Natural killer cell (primary cell): ENCODE measurements around the gene UTP11. TPM values are rescaled to one million over a fixed set of nuclear protein-coding genes. Genes with fewer than 3 reads are reported as not detected.
"Not testable (repeated sequence)": the region's sequence is repeated elsewhere in the genome, so short reads cannot be mapped to it uniquely, and the experiment has no call there.

Source experiments
- ATAC-seq, 3 donors: fragments of 150-1000 bp in 2 of 3; fragments of 200-7000 bp in 1 of 3; cut with Tn5 transposase; 1 replicate in 1 of 3; 2 replicates in 2 of 3; pipeline ENCODE4 v1.10.0; 2021; ENCODE audit warnings: mild to moderate bottlenecking in 2 of 3, moderate library complexity in 2 of 3
- DNase-seq, 2 donors: peaks; one replicate each; pipeline versions ENCODE4 v3.0.0 to v3.0.0-alpha.2; 2013 to 2021; ENCODE audit warnings: mixed read lengths in 1 of 2
- H3K27ac ChIP-seq: one replicate; pipeline ENCODE4 v1.5.1; 2013; ENCODE audit warnings: mild to moderate bottlenecking, low read length
- H3K27me3 ChIP-seq: one replicate; pipeline ENCODE4 v1.6.1; 2013; ENCODE audit warnings: low read length; ENCODE audit not compliant: control insufficient read depth, insufficient read depth
- H3K36me3 ChIP-seq: one replicate; pipeline ENCODE4 v1.6.1; 2013; ENCODE audit warnings: low read length; ENCODE audit not compliant: control insufficient read depth, insufficient read depth
- H3K4me1 ChIP-seq: one replicate; pipeline ENCODE4 v1.6.1; 2013; ENCODE audit warnings: low read length; ENCODE audit not compliant: control insufficient read depth, insufficient read depth
- H3K4me3 ChIP-seq: one replicate; pipeline ENCODE4 v1.5.1; 2013; ENCODE audit warnings: low read length
- H3K9me3 ChIP-seq: one replicate; pipeline ENCODE4 v1.6.1; 2013; ENCODE audit warnings: low read length; ENCODE audit not compliant: control insufficient read depth, insufficient read depth
- H3K27ac Mint-ChIP-seq, 2 donors: one replicate each; pipeline ENCODE4 v1.8.0; 2022; ENCODE audit warnings: mild to moderate bottlenecking in 2 of 2, mixed read lengths in 2 of 2, moderate library complexity in 1 of 2
- H3K27me3 Mint-ChIP-seq, 2 donors: one replicate each; pipeline ENCODE4 v1.8.0; 2022; ENCODE audit warnings: low read depth in 2 of 2, mixed read lengths in 2 of 2
- H3K36me3 Mint-ChIP-seq: one replicate; pipeline ENCODE4 v1.8.0; 2022; ENCODE audit warnings: mixed read lengths
- H3K4me1 Mint-ChIP-seq, 2 donors: one replicate each; pipeline ENCODE4 v1.8.0; 2022; ENCODE audit warnings: mixed read lengths in 2 of 2
- H3K4me3 Mint-ChIP-seq: one replicate; pipeline ENCODE4 v1.8.0; 2022; ENCODE audit warnings: mild to moderate bottlenecking, moderate library complexity, mixed read lengths
- H3K9me3 Mint-ChIP-seq, 2 donors: one replicate each; pipeline ENCODE4 v1.8.0; 2022; ENCODE audit warnings: mixed read lengths in 2 of 2
- CTCF ChIP-seq: fragments of 200-600 bp; IDR thresholded peaks from one replicate; pipeline ENCODE4 v1.8.0; 2022; ENCODE audit warnings: antibody characterized with exemption
- WGBS: methylation state at CpG from one replicate; pipeline ENCODE4 v1.1.7; 2013; ENCODE audit warnings: missing lambda C conversion rate; ENCODE audit not compliant: insufficient coverage; 5-methylcytosine and 5-hydroxymethylcytosine counted together
- intact Hi-C: fragments of 100-400 bp; cut with micrococcal nuclease; formaldehyde crosslinking; loops from one replicate; pipeline ENCODE4 v1.14.2; 2022
- total RNA-seq, 4 donors: library from RNA; stranded (reverse); fragments of 120-200 nt in 1 of 4; gene quantifications; one replicate each; pipeline versions ENCODE4 v1.2.3 to v1.2.4, GENCODE V29; 2013 to 2022

Gene UTP11
- total RNA-seq, 3 donors from 2014 or later (not counting 1 experiment from before 2014, with no cell fraction given), result 13.4 to 20.7 (median 19.2) TPM

- H3K4me3 ChIP-seq, result no peak overlapping the region
- H3K27ac Mint-ChIP-seq, result peak overlapping the region; percentile 18 to 57
- no peaks in the 10 kb centered on the region for H3K9me3 Mint-ChIP-seq
- H3K27me3 Mint-ChIP-seq, result no peaks in the 10 kb centered on the region
- no peaks in the 10 kb centered on the region for H3K27me3 ChIP-seq
- peaks cover 16% of the 10 kb centered on the region for H3K36me3 ChIP-seq
- no peak overlapping the region for H3K27ac ChIP-seq
- H3K4me3 Mint-ChIP-seq, result no peak overlapping the region
- intact Hi-C loops, result no loop called here
- no peak for TF ChIP-seq CTCF
- H3K9me3 ChIP-seq, result no peaks in the 10 kb centered on the region
- DNase-seq, result peak; percentile 44 to 64
- ATAC-seq, result peak; percentile 81 to 90 (median 87)
- H3K4me1 ChIP-seq, result peaks cover 28% of the 10 kb centered on the region
- H3K36me3 Mint-ChIP-seq, result peaks cover 4% of the 10 kb centered on the region
- H3K4me1 Mint-ChIP-seq, result peaks cover 17 to 49% of the 10 kb centered on the region in 2 donors
- WGBS, result 17% methylated on average over 12 of the region's 12 CpGs
These were observed 17.4 kb downstream of the UTP11 start for GRCh38 chr1:38029685-38030511.

DNA sequence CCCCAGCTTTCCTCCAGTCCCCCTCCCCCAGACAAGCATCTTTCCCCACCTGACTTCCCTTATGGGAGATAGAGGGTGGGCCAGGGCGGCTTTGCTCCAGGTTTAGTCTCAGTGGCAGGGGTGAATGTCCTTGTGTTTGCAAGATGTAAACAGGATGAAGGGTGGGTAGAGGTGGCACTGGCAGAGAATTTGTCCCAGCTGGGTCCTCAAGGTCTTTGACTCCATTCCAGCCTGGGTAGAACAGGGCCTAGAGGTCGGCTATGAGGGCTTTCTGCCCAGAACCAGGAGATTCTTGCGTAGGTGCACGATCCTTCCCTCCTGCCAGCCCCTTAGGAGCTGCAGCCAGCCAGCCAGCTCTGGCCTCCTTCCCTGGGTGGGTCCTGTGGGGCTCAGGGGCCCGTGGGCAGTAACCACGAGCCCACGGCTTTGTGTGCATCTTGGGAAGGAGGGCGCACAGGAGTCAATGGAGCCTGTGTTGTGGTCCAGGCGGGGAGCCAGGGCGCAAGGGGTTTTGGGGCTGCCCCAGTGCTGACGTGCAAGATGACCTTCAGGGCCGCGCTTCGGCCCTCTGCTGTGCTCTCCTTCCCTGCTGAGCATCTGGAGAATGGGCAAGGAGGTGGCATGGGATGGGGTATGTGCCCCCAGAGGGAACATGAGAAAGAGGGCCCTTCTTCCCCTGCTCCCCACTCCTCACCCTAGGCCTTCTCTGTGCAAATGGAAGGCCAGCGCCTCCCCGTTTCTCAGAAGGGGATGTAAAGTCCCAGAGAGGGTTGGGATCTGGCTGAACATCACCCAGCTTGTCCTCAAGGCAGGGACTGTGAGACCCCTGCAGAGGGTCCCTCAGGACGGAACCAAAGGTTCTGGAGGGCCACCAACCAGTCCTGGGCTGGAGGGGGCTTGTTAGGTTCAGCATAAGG lies 18.3 kb downstream of the UTP11 start:
- no peak for DNase-seq
- peak overlapping the region; percentile 25 for H3K4me3 Mint-ChIP-seq
- H3K36me3 Mint-ChIP-seq, result no peaks in the 10 kb centered on the region
- H3K4me1 ChIP-seq, result peaks cover 28% of the 10 kb centered on the region
- H3K9me3 Mint-ChIP-seq, result no peaks in the 10 kb centered on the region
- H3K4me3 ChIP-seq, result no peak overlapping the region
- 70% methylated on average over 17 of the region's 17 CpGs for WGBS
- ATAC-seq, result no peak
- H3K27me3 Mint-ChIP-seq, result no peaks in the 10 kb centered on the region
- no peaks in the 10 kb centered on the region for H3K9me3 ChIP-seq
- H3K27me3 ChIP-seq, result no peaks in the 10 kb centered on the region
- intact Hi-C loops, result no loop called here
- peaks cover 7% of the 10 kb centered on the region for H3K36me3 ChIP-seq
- no peak overlapping the region for H3K27ac ChIP-seq
- H3K4me1 Mint-ChIP-seq, result peaks cover 17 to 49% of the 10 kb centered on the region in 2 donors
- peak overlapping the region in 1 of 2 donors; percentile 57 for H3K27ac Mint-ChIP-seq
- TF ChIP-seq CTCF, result no peak

GRCh38 chr1:38031513-38031866 lies 19.0 kb downstream of the UTP11 start:
- H3K27me3 ChIP-seq, result no peaks in the 10 kb centered on the region
- Mint-ChIP-seq H3K27me3 (no peaks in the 10 kb centered on the region), H3K4me3 (no peak overlapping the region), H3K27ac (no peak overlapping the region), H3K36me3 (no peaks in the 10 kb centered on the region), H3K4me1 (peaks cover 17 to 48% of the 10 kb centered on the region in 2 donors), H3K9me3 (no peaks in the 10 kb centered on the region)
- ATAC-seq (no peak), DNase-seq (no peak)
- intact Hi-C loops, result no loop called here
- no peak for TF ChIP-seq CTCF
- H3K4me1 ChIP-seq, result peaks cover 28% of the 10 kb centered on the region
- H3K27ac ChIP-seq, result no peak overlapping the region
- 83% methylated on average over 4 of the region's 4 CpGs for WGBS
- H3K9me3 ChIP-seq, result no peaks in the 10 kb centered on the region
- no peak overlapping the region for H3K4me3 ChIP-seq
- peaks cover 3% of the 10 kb centered on the region for H3K36me3 ChIP-seq

DNA sequence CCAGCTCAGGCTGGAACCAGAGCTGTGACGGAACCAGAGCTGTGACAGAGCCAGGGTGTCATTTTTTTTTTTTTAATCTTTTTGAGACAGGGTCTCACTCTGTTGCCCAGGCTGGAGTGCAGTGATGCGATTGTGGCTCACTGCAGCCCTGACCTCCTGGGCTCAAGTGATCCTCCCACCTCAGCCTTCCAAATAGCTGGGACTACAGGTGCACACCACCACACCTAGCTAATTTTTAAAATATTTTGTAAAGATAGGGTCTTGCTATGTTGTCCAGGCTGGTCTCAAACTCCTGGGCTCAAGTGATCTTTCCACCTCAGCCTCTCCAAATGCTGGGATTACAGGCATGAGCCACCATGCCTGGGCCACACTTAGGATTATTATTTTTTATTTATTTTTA lies 20.5 kb downstream of the UTP11 start:
- H3K36me3 Mint-ChIP-seq, H3K27me3 Mint-ChIP-seq, H3K4me3 ChIP-seq, H3K9me3 ChIP-seq, DNase-seq, H3K4me3 Mint-ChIP-seq, ATAC-seq, H3K9me3 Mint-ChIP-seq, H3K27ac ChIP-seq, intact Hi-C loops, H3K27ac Mint-ChIP-seq, H3K27me3 ChIP-seq, H3K36me3 ChIP-seq: not testable (repeated sequence)
- WGBS, result 98% methylated on average over 2 of the region's 2 CpGs
- H3K4me1 Mint-ChIP-seq, result peaks cover 17 to 38% of the 10 kb centered on the region in 2 donors
- H3K4me1 ChIP-seq, result peaks cover 28% of the 10 kb centered on the region
